GM19239 (cell line): ENCODE measurements around the gene C6orf141.
"Not testable (repeated sequence)": the region's sequence is repeated elsewhere in the genome, so short reads cannot be mapped to it uniquely, and the experiment has no call there.

Experiments used
- DNase-seq: peaks from one replicate; pipeline ENCODE4 v3.0.0; 2011; ENCODE audit warnings: low spot score; ENCODE audit not compliant: insufficient read length
- FAIRE-seq: peaks from 2 replicates; lab custom pipeline; 2011; peaks lifted over from hg19 to GRCh38; lab: Jason Lieb, UNC

C6orf141 gene

GRCh38 chr6:49565261-49565660 lies 14.8 kb downstream of the C6orf141 start:
- DNase-seq (no peak), FAIRE-seq (no peak)

DNA sequence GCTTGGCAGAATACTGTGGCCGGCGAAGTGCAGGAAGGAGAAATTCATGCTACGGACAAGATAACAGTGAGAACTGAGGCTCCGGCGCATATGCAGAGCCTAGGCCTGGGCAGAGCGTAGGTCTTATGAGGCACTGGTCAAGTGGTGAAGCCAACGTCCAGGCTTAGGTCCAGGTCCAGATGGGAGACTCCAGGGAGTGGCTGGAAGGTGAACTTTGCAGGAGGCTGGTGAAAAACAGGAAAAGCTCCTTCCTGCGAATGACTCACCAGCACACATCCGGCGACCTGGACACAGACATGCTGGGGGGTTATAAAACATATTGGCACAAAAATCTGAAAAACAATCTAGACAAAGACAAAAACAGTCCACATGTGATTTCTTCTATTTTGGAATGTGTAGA lies 15.4 kb downstream of the C6orf141 start:
- no peak for FAIRE-seq

DNA sequence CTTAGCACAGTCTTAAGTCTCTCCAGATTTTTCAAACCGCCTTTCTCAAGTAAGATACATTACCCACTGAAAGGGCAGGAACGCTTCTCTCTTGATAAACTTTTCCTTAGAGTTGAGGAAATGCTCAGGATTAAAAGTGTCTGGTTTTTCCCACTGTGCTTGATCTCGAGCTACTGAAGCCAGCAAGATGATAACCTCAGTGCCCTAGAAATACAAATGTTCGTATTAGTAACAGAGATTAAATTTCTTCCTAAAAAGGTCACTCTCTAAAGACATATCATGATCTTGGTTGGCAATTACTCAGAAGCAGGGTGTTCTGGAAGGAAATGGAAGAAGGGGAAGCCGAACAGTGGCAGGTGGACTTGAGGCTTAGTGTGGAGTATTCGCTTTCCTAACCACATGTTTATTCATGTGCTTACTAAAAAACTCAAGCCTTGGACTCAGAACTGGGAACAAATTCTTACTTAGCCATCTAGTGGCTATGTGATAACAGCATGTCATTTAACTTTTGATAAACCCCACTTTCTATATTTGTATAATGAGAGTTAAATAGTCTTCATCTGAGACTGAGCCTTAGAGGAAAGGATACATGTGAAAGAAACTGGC lies 20.1 kb downstream of the C6orf141 start:
- no peak for FAIRE-seq

More for the DNA sequence above, 15.4 kb downstream of the C6orf141 start:
- DNase-seq, result no peak

DNA sequence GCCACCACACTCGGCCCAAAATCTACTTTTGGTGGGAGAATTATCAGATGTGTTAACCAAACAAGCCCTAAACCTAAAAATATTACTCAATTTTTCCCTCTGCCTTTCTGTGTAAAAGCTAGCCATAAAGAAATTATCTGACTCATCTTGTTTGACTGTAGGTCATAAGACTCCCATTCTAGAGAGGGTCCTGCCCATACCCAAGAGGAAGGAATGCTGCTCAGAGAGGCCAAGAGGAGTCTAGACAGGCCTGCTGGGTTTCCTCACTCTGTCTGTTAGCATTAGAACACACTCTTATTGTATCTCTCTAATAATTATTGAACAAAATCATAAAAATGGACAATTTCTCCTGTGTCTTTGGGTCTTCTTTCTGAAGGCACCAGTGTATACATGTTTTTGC lies 26.1 kb downstream of the C6orf141 start:
- FAIRE-seq, result no peak
- DNase-seq, result no peak

More for the DNA sequence above, 20.1 kb downstream of the C6orf141 start:
- DNase-seq, result no peak

DNA sequence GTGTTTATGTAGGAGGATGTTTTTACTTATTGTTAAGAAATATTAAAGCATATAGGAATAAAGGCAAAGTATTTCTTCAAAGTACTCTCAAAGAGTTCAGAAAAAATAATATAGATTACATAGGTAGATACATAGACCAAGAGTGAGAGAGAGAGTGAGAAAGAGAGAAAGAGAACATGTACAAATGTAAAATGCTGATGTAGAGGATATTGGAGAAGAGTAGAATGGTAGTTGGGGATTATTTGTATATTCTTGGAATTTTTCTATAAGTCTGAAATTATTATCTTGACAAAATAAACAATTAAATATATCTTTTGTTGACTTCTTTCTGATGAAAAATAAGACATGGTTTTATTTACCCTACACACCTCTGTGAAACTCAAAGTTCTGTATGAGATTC lies 29.2 kb downstream of the C6orf141 start:
- DNase-seq, result no peak
- FAIRE-seq, result no peak

DNA sequence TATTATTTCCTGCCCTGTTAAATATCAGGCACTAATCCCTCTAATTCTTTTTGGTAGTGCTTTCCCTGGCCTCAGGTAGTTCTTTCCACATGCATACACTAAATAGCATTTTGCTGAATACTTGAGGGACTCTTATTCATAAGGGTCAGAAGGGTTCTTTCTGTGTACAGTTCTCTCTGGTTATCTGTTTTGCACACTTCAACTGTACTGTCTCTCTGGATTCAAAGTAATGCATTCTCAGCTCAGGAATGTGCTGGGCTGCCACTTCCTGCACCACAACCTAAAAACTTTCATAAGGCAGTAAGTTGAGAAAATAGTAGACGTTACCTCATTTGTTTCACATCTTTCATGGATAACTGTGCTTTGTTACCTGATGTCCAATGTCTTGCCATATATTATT lies 32.1 kb downstream of the C6orf141 start:
- FAIRE-seq, result no peak
- no peak for DNase-seq

GRCh38 chr6:49587262-49587661 lies 36.8 kb downstream of the C6orf141 start:
- DNase-seq, FAIRE-seq: not testable (repeated sequence)
